ENCODE measurements around the gene RPSA. TPM values are rescaled to one million over a fixed set of nuclear protein-coding genes. Genes with fewer than 3 reads are reported as not detected.

Gene RPSA
- total and polyA plus RNA-seq, 4 donors = 479 to 1,557 (median 952) TPM

- 36 to 40% methylated on average over 2 of the region's 2 CpGs for WGBS, 2 donors
- Histone ChIP-seq H3K27me3 (ENCODE audit: control insufficient read depth in 1 of 2, insufficient read depth in 2 of 2, low read length in 1 of 2) (no peaks in the 10 kb centered on the region), H3K27ac (ENCODE audit: low read depth in 1 of 2, low read length in 2 of 2) (no peak overlapping the region), H3K36me3 (ENCODE audit: control insufficient read depth in 1 of 2, insufficient read depth in 2 of 2, low read length in 1 of 2) (peaks cover 0 to 2% of the 10 kb centered on the region in 2 donors), H3K4me1 (ENCODE audit: control insufficient read depth in 1 of 2, insufficient read depth in 2 of 2, low read length in 2 of 2) (no peaks in the 10 kb centered on the region), H3K9me3 (ENCODE audit: control insufficient read depth, low read length) (no peaks in the 10 kb centered on the region), H3K4me3 (ENCODE audit: low read length in 2 of 2) (no peak overlapping the region)
- ATAC-seq (ENCODE audit: low FRiP score) (no peak), DNase-seq (no peak)
- intact Hi-C loops (cut with DNase I) = no loop called here
These were observed 4.5 kb upstream of the RPSA start for GRCh38 chr3:39401983-39402382.

DNA sequence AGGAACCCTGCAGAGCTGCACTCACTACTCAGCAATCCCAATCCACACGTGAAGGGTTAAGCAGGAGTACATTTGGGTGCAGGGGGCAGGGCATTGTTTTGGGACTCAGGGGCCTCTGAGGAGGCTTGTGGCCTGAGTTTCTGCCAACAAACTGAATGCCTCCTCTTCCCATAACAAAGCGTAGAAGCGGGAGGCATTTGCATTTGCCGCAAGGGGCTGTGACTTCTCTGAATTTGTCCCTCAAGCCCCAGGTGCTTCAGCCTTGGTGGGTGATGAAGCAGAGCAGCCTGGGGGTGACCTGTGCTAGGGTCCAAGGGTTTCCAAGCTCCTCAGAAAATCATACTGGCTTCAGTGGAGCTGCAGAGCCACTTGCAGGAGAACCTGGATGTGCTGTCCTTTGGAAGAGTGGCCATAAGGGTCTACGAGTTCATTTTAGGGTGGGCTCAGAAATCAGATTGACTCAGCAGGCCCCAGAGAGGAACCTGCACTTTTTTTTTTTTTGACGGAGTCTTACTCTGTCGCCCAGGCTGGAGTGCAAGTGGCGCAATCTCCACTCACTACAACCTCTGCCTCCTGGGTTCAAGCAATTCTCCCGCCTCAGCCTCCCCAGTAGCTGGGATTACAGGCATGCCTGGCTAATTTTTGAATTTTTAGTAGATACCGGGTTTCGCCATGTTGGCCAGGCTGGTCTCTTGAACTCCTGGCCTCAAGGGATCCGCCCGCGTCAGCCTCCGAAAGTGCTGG, 1.4 kb upstream of the RPSA start:
- H3K9me3 ChIP-seq (ENCODE audit: control insufficient read depth, low read length) = no peaks in the 10 kb centered on the region
- 75 to 91% methylated on average over 15 of the region's 15 CpGs for WGBS, 2 donors
- no peaks in the 10 kb centered on the region for H3K36me3 ChIP-seq (ENCODE audit: control insufficient read depth in 1 of 2, insufficient read depth in 2 of 2, low read length in 1 of 2)
- ATAC-seq (ENCODE audit: low FRiP score) (no peak), DNase-seq (no peak)
- no peaks in the 10 kb centered on the region for H3K27me3 ChIP-seq (ENCODE audit: control insufficient read depth in 1 of 2, insufficient read depth in 2 of 2, low read length in 1 of 2)
- peaks cover 0 to 6% of the 10 kb centered on the region in 2 donors for H3K4me1 ChIP-seq (ENCODE audit: control insufficient read depth in 1 of 2, insufficient read depth in 2 of 2, low read length in 2 of 2)
- no peak overlapping the region for H3K4me3 ChIP-seq (ENCODE audit: low read length in 2 of 2)
- no peak overlapping the region for H3K27ac ChIP-seq (ENCODE audit: low read depth in 1 of 2, low read length in 2 of 2)
- intact Hi-C loops (cut with DNase I) = no loop called here

- no peak for DNase-seq
- Histone ChIP-seq H3K4me1 (ENCODE audit: control insufficient read depth in 1 of 2, insufficient read depth in 2 of 2, low read length in 2 of 2) (peaks cover 0 to 6% of the 10 kb centered on the region in 2 donors), H3K27ac (ENCODE audit: low read depth in 1 of 2, low read length in 2 of 2) (peak overlapping the region in 1 of 2 donors; percentile 39), H3K27me3 (ENCODE audit: control insufficient read depth in 1 of 2, insufficient read depth in 2 of 2, low read length in 1 of 2) (no peaks in the 10 kb centered on the region), H3K36me3 (ENCODE audit: control insufficient read depth in 1 of 2, insufficient read depth in 2 of 2, low read length in 1 of 2) (no peaks in the 10 kb centered on the region), H3K4me3 (ENCODE audit: low read length in 2 of 2) (peak overlapping the region; percentile 75 to 89), H3K9me3 (ENCODE audit: control insufficient read depth, low read length) (no peaks in the 10 kb centered on the region)
- WGBS, 2 donors = 73 to 75% methylated on average over 13 of the region's 13 CpGs
- intact Hi-C loops (cut with DNase I) = loop anchor here in 1 of 2 donors (2.0 kb wide), 1 partner anchor 21 kb away; no protein-coding TSS in a partner anchor
- no peak for ATAC-seq (ENCODE audit: low FRiP score)
These were observed 693 bp upstream of the RPSA start for GRCh38 chr3:39405687-39406367.

GRCh38 chr3:39407259-39407629, 724 bp downstream of the RPSA start:
- 4 to 5% methylated on average over 9 of the region's 9 CpGs for WGBS, 2 donors
- H3K27ac ChIP-seq (ENCODE audit: low read depth in 1 of 2, low read length in 2 of 2) = no peak overlapping the region
- H3K4me1 ChIP-seq (ENCODE audit: control insufficient read depth in 1 of 2, insufficient read depth in 2 of 2, low read length in 2 of 2) = peaks cover 0 to 6% of the 10 kb centered on the region in 2 donors
- intact Hi-C loops (cut with DNase I) = loop anchor here in 1 of 2 donors (2.0 kb wide), 1 partner anchor 22 kb away; no protein-coding TSS in a partner anchor
- ATAC-seq (ENCODE audit: low FRiP score) (no peak), DNase-seq (no peak)
- H3K27me3 ChIP-seq (ENCODE audit: control insufficient read depth in 1 of 2, insufficient read depth in 2 of 2, low read length in 1 of 2) = no peaks in the 10 kb centered on the region
- no peaks in the 10 kb centered on the region for H3K9me3 ChIP-seq (ENCODE audit: control insufficient read depth, low read length)
- H3K36me3 ChIP-seq (ENCODE audit: control insufficient read depth in 1 of 2, insufficient read depth in 2 of 2, low read length in 1 of 2) = peaks cover 1 to 7% of the 10 kb centered on the region in 2 donors
- peak overlapping the region; percentile 67 to 89 for H3K4me3 ChIP-seq (ENCODE audit: low read length in 2 of 2)

DNA sequence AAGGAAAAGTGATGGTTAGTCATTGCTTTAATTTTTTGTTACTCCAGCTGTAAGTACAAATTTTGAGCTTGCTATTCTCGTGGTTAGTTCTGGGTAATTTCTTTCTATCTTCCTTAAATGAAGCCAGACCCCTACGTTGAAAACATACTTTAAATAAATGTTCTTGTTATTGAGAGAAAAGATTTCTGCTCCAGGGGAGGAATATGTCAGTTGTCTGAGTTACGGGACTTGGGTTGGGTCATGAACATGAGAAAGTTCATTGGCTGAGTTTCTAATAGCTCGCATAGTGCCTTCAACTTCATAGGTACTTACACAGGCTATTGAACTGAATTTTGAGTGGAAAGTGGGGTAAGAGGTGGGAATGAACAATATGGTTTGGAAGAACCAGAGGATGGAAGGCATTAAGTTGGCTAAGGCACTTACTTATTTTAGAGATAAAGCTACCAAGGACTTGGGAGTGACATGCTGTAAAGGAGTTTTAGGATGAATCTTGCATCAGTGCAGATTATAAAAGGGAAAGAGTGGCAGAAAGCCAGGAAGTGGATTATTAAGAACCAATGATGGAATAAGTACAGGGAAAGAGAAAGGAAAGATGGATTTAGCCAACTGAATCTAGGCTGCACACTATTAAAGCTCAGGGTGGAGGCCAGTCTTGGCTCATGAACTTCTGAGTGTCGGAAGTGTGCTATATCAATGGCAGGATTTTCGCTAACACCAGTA, 1.4 kb downstream of the RPSA start:
- Histone ChIP-seq H3K4me1 (ENCODE audit: control insufficient read depth in 1 of 2, insufficient read depth in 2 of 2, low read length in 2 of 2) (peaks cover 0 to 6% of the 10 kb centered on the region in 2 donors), H3K36me3 (ENCODE audit: control insufficient read depth in 1 of 2, insufficient read depth in 2 of 2, low read length in 1 of 2) (peaks cover 1 to 7% of the 10 kb centered on the region in 2 donors), H3K27me3 (ENCODE audit: control insufficient read depth in 1 of 2, insufficient read depth in 2 of 2, low read length in 1 of 2) (no peaks in the 10 kb centered on the region), H3K4me3 (ENCODE audit: low read length in 2 of 2) (no peak overlapping the region), H3K9me3 (ENCODE audit: control insufficient read depth, low read length) (no peaks in the 10 kb centered on the region), H3K27ac (ENCODE audit: low read depth in 1 of 2, low read length in 2 of 2) (no peak overlapping the region)
- no peak for ATAC-seq (ENCODE audit: low FRiP score)
- no peak for DNase-seq
- intact Hi-C loops (cut with DNase I) = loop anchor here in 1 of 2 donors (2.0 kb wide), 1 partner anchor 23 kb away; no protein-coding TSS in a partner anchor
- 71 to 72% methylated on average over 6 of the region's 6 CpGs for WGBS, 2 donors

- H3K36me3 ChIP-seq (ENCODE audit: control insufficient read depth in 1 of 2, insufficient read depth in 2 of 2, low read length in 1 of 2) = peaks cover 1 to 7% of the 10 kb centered on the region in 2 donors
- intact Hi-C loops (cut with DNase I) = no loop called here
These were observed 2.2 kb downstream of the RPSA start for GRCh38 chr3:39408493-39409372.

DNA sequence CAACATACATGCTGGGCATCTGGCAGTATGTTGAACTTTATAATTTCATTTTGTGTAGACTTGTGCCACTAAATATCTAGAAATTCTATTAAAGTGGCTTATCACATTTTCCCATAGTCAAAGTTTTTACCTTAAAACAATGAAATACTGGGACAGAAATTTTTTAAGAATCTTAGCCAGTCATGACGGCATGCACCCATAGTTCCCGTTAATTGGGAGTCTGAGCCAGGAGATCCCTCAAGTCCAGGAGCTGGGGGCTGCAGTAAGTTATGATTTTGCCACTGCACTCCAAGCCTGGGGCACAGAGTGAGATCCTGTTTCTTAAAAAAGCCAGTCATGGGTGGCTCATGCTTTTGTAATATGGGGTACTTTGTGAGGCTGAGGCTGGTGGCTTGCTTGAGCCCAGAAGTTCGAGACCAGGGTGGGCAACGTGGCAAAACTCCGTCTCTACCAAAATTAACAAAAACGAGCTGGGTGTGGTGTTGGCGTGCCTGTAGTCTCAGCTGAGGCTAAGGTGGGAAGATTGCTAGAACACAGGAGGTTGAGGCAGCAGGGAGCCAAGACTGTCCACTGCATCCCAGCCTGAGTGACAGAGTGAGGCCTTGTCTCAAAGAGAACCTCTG, 3.1 kb downstream of the RPSA start:
- no peaks in the 10 kb centered on the region for H3K27me3 ChIP-seq (ENCODE audit: control insufficient read depth in 1 of 2, insufficient read depth in 2 of 2, low read length in 1 of 2)
- no peaks in the 10 kb centered on the region for H3K9me3 ChIP-seq (ENCODE audit: control insufficient read depth, low read length)
- no peak for DNase-seq
- H3K27ac ChIP-seq (ENCODE audit: low read depth in 1 of 2, low read length in 2 of 2) = no peak overlapping the region
- no peak overlapping the region for H3K4me3 ChIP-seq (ENCODE audit: low read length in 2 of 2)
- H3K4me1 ChIP-seq (ENCODE audit: control insufficient read depth in 1 of 2, insufficient read depth in 2 of 2, low read length in 2 of 2) = peaks cover 0 to 6% of the 10 kb centered on the region in 2 donors
- no peak for ATAC-seq (ENCODE audit: low FRiP score)
- 65 to 72% methylated on average over 7 of the region's 7 CpGs for WGBS, 2 donors
- intact Hi-C loops (cut with DNase I) = no loop called here
- H3K36me3 ChIP-seq (ENCODE audit: control insufficient read depth in 1 of 2, insufficient read depth in 2 of 2, low read length in 1 of 2) = peaks cover 1 to 7% of the 10 kb centered on the region in 2 donors

More at GRCh38 chr3:39408493-39409372, 2.2 kb downstream of the RPSA start:
- no peak overlapping the region for H3K4me3 ChIP-seq (ENCODE audit: low read length in 2 of 2)
- DNase-seq (no peak), ATAC-seq (ENCODE audit: low FRiP score) (no peak)
- H3K9me3 ChIP-seq (ENCODE audit: control insufficient read depth, low read length) = no peaks in the 10 kb centered on the region
- no peak overlapping the region for H3K27ac ChIP-seq (ENCODE audit: low read depth in 1 of 2, low read length in 2 of 2)
- 81 to 88% methylated on average over 21 of the region's 21 CpGs for WGBS, 2 donors
- H3K27me3 ChIP-seq (ENCODE audit: control insufficient read depth in 1 of 2, insufficient read depth in 2 of 2, low read length in 1 of 2) = no peaks in the 10 kb centered on the region
- peaks cover 0 to 6% of the 10 kb centered on the region in 2 donors for H3K4me1 ChIP-seq (ENCODE audit: control insufficient read depth in 1 of 2, insufficient read depth in 2 of 2, low read length in 2 of 2)

All from aorta (tissue), 5 donors.